Activated CD4-positive, alpha-beta T cell treated with anti-CD3 and anti-CD28 coated beads, Interleukin-2, amount 50 U/mL, for 16 hours (primary cell): ENCODE data around the gene CES4A.
"Not testable (repeated sequence)": the region's sequence is repeated elsewhere in the genome, so short reads cannot be mapped to it uniquely, and the experiment has no call there.

Experiments
- DNase-seq: peaks from one replicate; pipeline ENCODE4 v3.0.0-alpha.2; 2020

Gene CES4A

GRCh38 chr16:66958857-66959703 is 29.3 kb upstream of the CES4A start:
- DNase-seq: no peak

GRCh38 chr16:66959704-66960161 is 28.7 kb upstream of the CES4A start:
- no peak for DNase-seq

GRCh38 chr16:66960270-66960669 is 28.1 kb upstream of the CES4A start:
- no peak for DNase-seq

GRCh38 chr16:66961065-66961744 is 27.2 kb upstream of the CES4A start, which contains the start of gene CES3:
CES3 (plus strand) TSS chr16:66961266; CDS start chr16:66961308, 42 bp downstream.
- peak; percentile 80 for DNase-seq

GRCh38 chr16:66961914-66962313 is 26.5 kb upstream of the CES4A start:
- DNase-seq: peak; percentile 23

- DNase-seq: no peak
Observed at GRCh38 chr16:66964049-66964448, 24.3 kb upstream of the CES4A start.

GRCh38 chr16:66968847-66969246 is 19.5 kb upstream of the CES4A start:
- DNase-seq: no peak

GRCh38 chr16:66970775-66971720 is 17.3 kb upstream of the CES4A start:
- DNase-seq: no peak

- DNase-seq: no peak
Observed at GRCh38 chr16:66972983-66973382, 15.4 kb upstream of the CES4A start.

GRCh38 chr16:66973716-66974115 is 14.7 kb upstream of the CES4A start:
- DNase-seq: no peak

GRCh38 chr16:66974156-66974931 is 14.0 kb upstream of the CES4A start:
- not testable (repeated sequence) for DNase-seq

- peak; percentile 58 for DNase-seq
Observed at GRCh38 chr16:66974932-66975246, 13.5 kb upstream of the CES4A start.

GRCh38 chr16:66975302-66975893 is 13.0 kb upstream of the CES4A start:
- no peak for DNase-seq

GRCh38 chr16:66976746-66977145 is 11.6 kb upstream of the CES4A start:
- no peak for DNase-seq

GRCh38 chr16:66977341-66978113 is 10.9 kb upstream of the CES4A start:
- peak; percentile 92 for DNase-seq

- no peak for DNase-seq
Observed at GRCh38 chr16:66979011-66979717, 9.2 kb upstream of the CES4A start.

- no peak for DNase-seq
Observed at GRCh38 chr16:66983033-66983432, 5.4 kb upstream of the CES4A start.

GRCh38 chr16:66984892-66985311 is 3.5 kb upstream of the CES4A start:
- DNase-seq: peak; percentile 90

- no peak for DNase-seq
Observed at GRCh38 chr16:66986559-66986958, 1.8 kb upstream of the CES4A start.

GRCh38 chr16:66991545-66992077 is 3.2 kb downstream of the CES4A start:
- DNase-seq: no peak
